NCI-H2196 treated with DMSO at 0.1 percent for 48 hours (cell line): Measurements from ENCODE around the gene NEK9.
A peak's percentile ranks its signal among the peaks of the same experiment; 100 is the strongest.
"Not testable (repeated sequence)": the region's sequence is repeated elsewhere in the genome, so short reads cannot be mapped to it uniquely, and the experiment has no call there.

Source experiments
- DNase-seq: peaks from one replicate; lab custom pipeline; 2025; ENCODE audit not compliant: unreplicated experiment; lab: John Stamatoyannopoulos, UW

The NEK9 gene

GRCh38 chr14:75144944-75145343, 18.1 kb upstream of the NEK9 start:
- no peak for DNase-seq

- no peak for DNase-seq
These were observed 17.1 kb upstream of the NEK9 start for GRCh38 chr14:75143761-75144527.

- no peak for DNase-seq
These were observed 15.6 kb upstream of the NEK9 start for GRCh38 chr14:75142494-75142893.

- peak; percentile 14 for DNase-seq
These were observed 15.1 kb upstream of the NEK9 start for GRCh38 chr14:75141967-75142366.

DNA sequence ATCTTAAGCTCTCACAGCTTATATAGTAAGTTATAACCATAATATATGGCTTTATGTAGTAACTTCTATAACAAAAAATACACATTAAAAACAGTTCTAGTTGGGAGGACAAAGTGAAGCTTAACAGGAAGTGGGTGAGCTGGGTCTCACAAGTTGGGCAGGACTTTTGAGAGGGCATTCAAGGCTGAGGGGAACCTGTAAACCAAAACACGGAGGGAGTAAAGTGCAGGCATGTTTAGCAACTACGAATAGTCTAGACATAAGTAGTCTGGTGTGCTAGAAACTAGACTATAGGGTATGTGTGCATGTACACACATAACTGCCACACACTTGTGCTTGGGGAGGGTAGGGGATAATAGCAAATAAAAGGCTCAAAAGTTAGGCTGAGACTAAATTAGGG, 14.2 kb upstream of the NEK9 start:
- no peak for DNase-seq

DNA sequence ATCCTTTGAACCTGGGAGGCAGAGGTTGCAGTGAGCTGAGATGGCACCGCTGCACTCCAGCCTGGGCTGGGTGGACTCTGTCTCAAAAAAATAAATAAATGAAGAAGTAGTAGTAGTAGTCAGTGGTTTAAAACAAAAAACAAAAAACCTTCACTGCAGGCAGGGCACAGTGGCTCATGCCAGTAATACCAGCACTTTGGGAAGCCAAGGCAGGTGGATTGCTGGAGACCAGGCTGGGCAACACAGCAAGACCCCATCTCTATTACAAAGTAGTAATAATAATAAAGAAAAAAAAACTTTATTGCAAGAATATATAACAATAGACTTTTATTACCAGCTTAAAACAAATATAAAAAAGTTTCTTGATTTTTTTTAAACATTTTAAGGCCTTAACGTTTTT, 13.8 kb upstream of the NEK9 start:
- DNase-seq, result no peak

DNA sequence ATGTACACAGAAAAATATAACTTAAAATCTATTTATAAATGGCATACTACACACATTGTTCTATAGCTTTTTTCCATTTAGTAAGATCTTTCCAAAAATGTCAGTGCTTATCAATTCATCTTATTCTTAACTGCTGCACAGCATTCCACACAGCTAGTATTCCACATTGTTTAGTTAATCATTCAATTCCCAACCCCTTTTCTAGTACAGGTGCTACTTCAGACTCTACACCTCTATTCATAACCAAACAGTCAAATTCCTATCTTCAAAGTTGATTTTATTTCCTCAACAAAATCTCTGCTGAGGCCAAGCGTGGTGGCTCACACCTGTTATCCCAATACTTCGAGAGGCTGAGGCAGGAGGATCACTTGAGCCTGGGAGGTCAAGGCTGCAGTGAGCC, 12.3 kb upstream of the NEK9 start:
- no peak for DNase-seq

- no peak for DNase-seq
These were observed 11.6 kb upstream of the NEK9 start for GRCh38 chr14:75138492-75138891.

- DNase-seq, result no peak
These were observed 7.8 kb upstream of the NEK9 start for GRCh38 chr14:75134644-75135043.

DNA sequence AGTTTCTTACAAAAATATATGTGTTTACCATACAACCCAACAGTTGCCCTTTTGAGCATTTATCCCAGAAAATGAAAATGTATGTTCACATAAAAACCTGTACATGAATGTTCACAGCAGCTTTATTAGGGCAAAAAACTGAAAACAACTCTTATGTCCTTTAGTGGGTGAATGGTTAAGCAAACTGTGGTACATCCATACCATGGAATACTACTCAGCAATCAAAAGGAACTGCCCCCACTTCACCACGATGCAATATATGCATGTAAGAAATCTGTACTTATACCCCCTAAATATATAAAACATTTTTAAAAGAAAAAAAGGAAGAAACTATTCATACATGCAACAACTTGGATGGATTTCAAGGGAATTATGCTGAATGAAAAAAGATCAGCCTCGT, 6.7 kb upstream of the NEK9 start:
- no peak for DNase-seq

GRCh38 chr14:75132382-75133086, 5.7 kb upstream of the NEK9 start:
- DNase-seq, result peak; percentile 51

- DNase-seq, result no peak
These were observed 1.7 kb upstream of the NEK9 start for GRCh38 chr14:75128596-75128990.

GRCh38 chr14:75127903-75128595, 1.2 kb upstream of the NEK9 start:
- DNase-seq, result no peak

GRCh38 chr14:75127474-75127820, 599 bp upstream of the NEK9 start:
- not testable (repeated sequence) for DNase-seq

GRCh38 chr14:75126121-75126544, 715 bp downstream of the NEK9 start:
- no peak for DNase-seq

DNA sequence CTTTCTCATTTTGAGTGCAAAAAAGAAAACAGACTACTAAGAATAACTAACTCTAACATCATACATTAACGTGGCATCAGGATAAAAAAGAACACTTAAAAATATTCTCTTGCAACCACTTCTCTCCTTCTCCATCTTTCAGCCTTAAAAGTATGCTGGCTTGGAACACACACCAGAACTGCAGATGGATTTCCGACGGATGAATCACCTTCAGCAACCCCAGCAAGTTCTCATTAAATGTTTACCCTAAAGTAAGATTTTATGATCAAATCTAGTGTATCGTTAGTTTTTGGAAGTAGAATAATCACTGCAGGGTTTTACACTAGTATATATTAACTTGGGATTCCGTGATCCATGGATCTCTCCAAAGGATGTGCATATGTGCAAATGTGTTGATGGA, 1.2 kb downstream of the NEK9 start:
- no peak for DNase-seq

DNA sequence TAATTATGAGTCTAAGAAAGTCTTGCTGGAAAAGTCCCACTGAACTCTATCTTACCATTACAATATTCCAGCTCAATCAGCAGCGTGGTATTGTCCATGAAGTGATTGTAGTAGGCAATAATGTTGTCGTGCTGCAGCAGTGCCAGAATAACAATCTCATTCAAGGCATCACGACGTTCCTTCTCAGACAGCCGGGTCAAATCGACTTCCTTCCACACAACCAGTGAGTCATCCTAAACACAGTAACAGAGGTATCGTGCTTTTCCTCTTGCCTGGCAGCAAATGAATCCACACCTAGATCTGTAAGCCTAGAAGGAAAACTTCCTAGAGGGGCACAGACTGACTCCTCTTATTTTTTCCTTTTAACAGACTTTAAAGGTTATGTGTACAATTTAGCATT, 2.9 kb downstream of the NEK9 start:
- no peak for DNase-seq

GRCh38 chr14:75121552-75121951, 5.3 kb downstream of the NEK9 start:
- DNase-seq, result no peak

GRCh38 chr14:75120541-75121291, 6.1 kb downstream of the NEK9 start:
- DNase-seq, result no peak

GRCh38 chr14:75119056-75119455, 7.8 kb downstream of the NEK9 start:
- no peak for DNase-seq

DNA sequence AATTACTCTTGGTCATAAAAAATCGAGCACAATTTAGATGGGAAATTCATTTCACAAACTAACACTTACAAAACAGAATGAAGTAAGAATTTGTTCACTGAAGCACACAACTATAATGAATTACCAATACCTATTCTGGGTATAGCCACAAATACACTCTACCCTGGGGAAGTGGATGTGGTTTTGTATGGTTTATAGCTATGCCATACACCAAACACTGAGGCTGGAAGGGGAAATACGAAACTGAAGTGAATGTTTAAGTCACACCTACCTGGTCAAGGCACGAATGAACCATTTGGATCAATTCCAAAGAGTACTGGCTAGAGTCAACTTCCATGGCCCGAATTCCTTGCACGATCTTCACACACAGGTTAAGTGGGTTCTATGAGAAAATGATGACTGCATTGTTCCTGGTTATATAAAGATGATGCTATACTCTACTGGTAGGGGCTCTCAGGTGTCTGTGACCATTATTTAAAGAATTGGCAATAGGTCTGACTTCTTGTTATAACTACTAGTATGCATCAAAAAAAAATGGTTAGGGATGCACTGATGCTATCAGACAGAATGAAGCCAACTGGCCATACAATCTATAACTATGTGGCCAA, 12.8 kb downstream of the NEK9 start:
- DNase-seq, result no peak
